AG09319 (cell line): ENCODE results near the gene KLK15.

Experiments
- DNase-seq: peaks from one replicate; pipeline ENCODE4 v3.0.0-alpha.2; 2010; ENCODE audit warnings: low read depth; ENCODE audit errors: extremely low read depth
- CTCF ChIP-seq: IDR thresholded peaks from 2 replicates; pipeline ENCODE4 v1.5.1; 2011; ENCODE audit warnings: low read depth, mild to moderate bottlenecking, inconsistent platforms, low read length, moderate library complexity

KLK15 gene

GRCh38 chr19:50835785-50836542, 2.6 kb upstream of the KLK15 start:
- no peak for TF ChIP-seq CTCF
- DNase-seq, result no peak

GRCh38 chr19:50835103-50835784, 1.9 kb upstream of the KLK15 start:
- DNase-seq, result no peak
- TF ChIP-seq CTCF, result no peak

GRCh38 chr19:50833802-50834167, 411 bp upstream of the KLK15 start:
- TF ChIP-seq CTCF, result no peak
- no peak for DNase-seq

GRCh38 chr19:50832666-50833065, 708 bp downstream of the KLK15 start:
- DNase-seq, result no peak
- no peak for TF ChIP-seq CTCF

GRCh38 chr19:50831026-50831396, 2.4 kb downstream of the KLK15 start:
- no peak for DNase-seq
- TF ChIP-seq CTCF, result no peak

- TF ChIP-seq CTCF, result no peak
- no peak for DNase-seq
These were observed 2.9 kb downstream of the KLK15 start for GRCh38 chr19:50830266-50831025.

- no peak for TF ChIP-seq CTCF
- no peak for DNase-seq
These were observed 3.6 kb downstream of the KLK15 start for GRCh38 chr19:50829801-50830200.
